Thyroid gland (tissue), 4 donors: ENCODE results near the gene EPHB6. TPM values are rescaled to one million over a fixed set of nuclear protein-coding genes. Genes with fewer than 3 reads are reported as not detected.

Experiments used
- DNase-seq, 2 donors: peaks; one replicate each; pipeline ENCODE4 v3.0.0-alpha.2; 2019
- H3K27ac ChIP-seq, 3 donors: fragments of 200-600 bp; sonication (generic); 1 replicate in 2 of 3; 2 replicates in 1 of 3; pipeline ENCODE4 v1.5.1; 2016 to 2019; ENCODE audit warnings: mild to moderate bottlenecking in 1 of 3, moderate library complexity in 1 of 3
- H3K27me3 ChIP-seq: fragments of 200-600 bp; sonication (generic); one replicate; pipeline ENCODE4 v1.5.1; 2019
- H3K36me3 ChIP-seq, 2 donors: fragments of 200-600 bp; sonication (generic); one replicate each; pipeline ENCODE4 v1.5.1; 2016 to 2019
- H3K4me1 ChIP-seq, 2 donors: fragments of 200-600 bp; sonication (generic); one replicate each; pipeline ENCODE4 v1.5.1; 2017 to 2019
- H3K4me3 ChIP-seq, 3 donors: fragments of 200-600 bp; sonication (generic); replicated peaks in 1 of 3; 1 replicate in 2 of 3; 2 replicates in 1 of 3; pipeline ENCODE4 v1.5.1; 2016; ENCODE audit warnings: mild to moderate bottlenecking in 1 of 3
- H3K9me3 ChIP-seq: fragments of 200-600 bp; sonication (generic); one replicate; pipeline ENCODE4 v1.5.1; 2017
- CTCF ChIP-seq, 6 experiments: fragments of 200-600 bp in 3 of 6; fragments of 450-650 bp in 3 of 6; sonication (generic) in 3 of 6; IDR thresholded peaks; one replicate each; pipeline ENCODE4 v1.5.1; 2016 to 2019; ENCODE audit warnings: antibody characterized with exemption in 6 of 6, mild to moderate bottlenecking in 2 of 6, inconsistent platforms in 1 of 6, moderate library complexity in 1 of 6
- POLR2A ChIP-seq, 2 donors: fragments of 450-650 bp; IDR thresholded peaks; one replicate each; pipeline ENCODE4 v1.6.1; 2017; ENCODE audit warnings: antibody characterized with exemption in 2 of 2, mild to moderate bottlenecking in 2 of 2, moderate library complexity in 1 of 2
- WGBS, 2 donors: methylation state at CpG; one replicate each; pipeline ENCODE4 v1.1.5; 2017; 5-methylcytosine and 5-hydroxymethylcytosine counted together
- intact Hi-C: fragments of 100-400 bp; cut with DNase I; formaldehyde crosslinking; loops from one replicate; pipeline ENCODE4 v1.15.1; 2023
- total RNA-seq, 4 donors: library from RNA; depleted of rRNA; stranded (reverse); fragments of >200 nt; gene quantifications; one replicate each; pipeline ENCODE4 v1.2.3, GENCODE V29; 2016

EPHB6 gene
- total RNA-seq, 4 donors from 2014 or later: 20.0 to 46.2 (median 27.4) TPM

GRCh38 chr7:142899661-142900060 lies 44.8 kb downstream of the EPHB6 start:
- no peak overlapping the region for H3K4me3 ChIP-seq
- peaks cover 0 to 12% of the 10 kb centered on the region in 2 donors for H3K4me1 ChIP-seq
- no peaks in the 10 kb centered on the region for H3K27me3 ChIP-seq
- 53 to 69% methylated on average over 3 of the region's 3 CpGs for WGBS, 2 donors
- no peak for DNase-seq
- no peaks in the 10 kb centered on the region for H3K36me3 ChIP-seq
- intact Hi-C loops: no loop called here
- H3K27ac ChIP-seq: no peak overlapping the region
- no peaks in the 10 kb centered on the region for H3K9me3 ChIP-seq
- TF ChIP-seq POLR2A (IDR thresholded peaks at IDR 0.05): no peak
- TF ChIP-seq CTCF (IDR thresholded peaks at IDR 0.05): no peak

GRCh38 chr7:142901426-142902259 lies 46.8 kb downstream of the EPHB6 start:
- intact Hi-C loops: no loop called here
- 81 to 89% methylated on average over 15 of the region's 15 CpGs for WGBS, 2 donors

GRCh38 chr7:142904128-142904527 lies 49.3 kb downstream of the EPHB6 start:
- Histone ChIP-seq H3K27me3 (no peaks in the 10 kb centered on the region), H3K9me3 (no peaks in the 10 kb centered on the region), H3K36me3 (no peaks in the 10 kb centered on the region), H3K4me1 (no peaks in the 10 kb centered on the region), H3K4me3 (no peak overlapping the region), H3K27ac (no peak overlapping the region)
- no peak for DNase-seq
- no peak for TF ChIP-seq CTCF (IDR thresholded peaks at IDR 0.05)
- TF ChIP-seq POLR2A (IDR thresholded peaks at IDR 0.05): no peak
- intact Hi-C loops: no loop called here

More at GRCh38 chr7:142901426-142902259, 46.8 kb downstream of the EPHB6 start:
- TF ChIP-seq CTCF (IDR thresholded peaks at IDR 0.05): no peak
- no peak for TF ChIP-seq POLR2A (IDR thresholded peaks at IDR 0.05)
- H3K27me3 ChIP-seq: no peaks in the 10 kb centered on the region
- H3K27ac ChIP-seq: no peak overlapping the region
- DNase-seq: no peak
- no peaks in the 10 kb centered on the region for H3K9me3 ChIP-seq
- H3K4me3 ChIP-seq: no peak overlapping the region
- no peaks in the 10 kb centered on the region for H3K36me3 ChIP-seq
- H3K4me1 ChIP-seq: peaks cover 0 to 12% of the 10 kb centered on the region in 2 donors

GRCh38 chr7:142905759-142906158 lies 50.9 kb downstream of the EPHB6 start:
- H3K9me3 ChIP-seq: no peaks in the 10 kb centered on the region
- no peaks in the 10 kb centered on the region for H3K27me3 ChIP-seq
- H3K4me1 ChIP-seq: no peaks in the 10 kb centered on the region
- TF ChIP-seq CTCF (IDR thresholded peaks at IDR 0.05) (no peak), POLR2A (IDR thresholded peaks at IDR 0.05) (no peak)
- H3K27ac ChIP-seq: no peak overlapping the region
- no peaks in the 10 kb centered on the region for H3K36me3 ChIP-seq
- no peak for DNase-seq
- no peak overlapping the region for H3K4me3 ChIP-seq
- intact Hi-C loops: no loop called here
- WGBS, 2 donors: 75 to 77% methylated on average over 2 of the region's 2 CpGs

- no peaks in the 10 kb centered on the region for H3K9me3 ChIP-seq
- WGBS, 2 donors: 71 to 99% methylated on average over 2 of the region's 2 CpGs
- H3K36me3 ChIP-seq: no peaks in the 10 kb centered on the region
Observed at GRCh38 chr7:142906643-142907042, 51.8 kb downstream of the EPHB6 start.

More at GRCh38 chr7:142906643-142907042, 51.8 kb downstream of the EPHB6 start:
- TF ChIP-seq POLR2A (IDR thresholded peaks at IDR 0.05): no peak
- TF ChIP-seq CTCF (IDR thresholded peaks at IDR 0.05): no peak
- no peak overlapping the region for H3K4me3 ChIP-seq
- intact Hi-C loops: no loop called here
- H3K4me1 ChIP-seq: no peaks in the 10 kb centered on the region
- H3K27me3 ChIP-seq: no peaks in the 10 kb centered on the region
- no peak overlapping the region for H3K27ac ChIP-seq
- DNase-seq: no peak
